ENCODE data around the gene CFAP97D2. TPM values are rescaled to one million over a fixed set of nuclear protein-coding genes. Genes with fewer than 3 reads are reported as not detected.
"Not testable (repeated sequence)": the region's sequence is repeated elsewhere in the genome, so short reads cannot be mapped to it uniquely, and the experiment has no call there.

Gene CFAP97D2
- total RNA-seq, 1 donor from 2014 or later = 1.8 TPM

DNA sequence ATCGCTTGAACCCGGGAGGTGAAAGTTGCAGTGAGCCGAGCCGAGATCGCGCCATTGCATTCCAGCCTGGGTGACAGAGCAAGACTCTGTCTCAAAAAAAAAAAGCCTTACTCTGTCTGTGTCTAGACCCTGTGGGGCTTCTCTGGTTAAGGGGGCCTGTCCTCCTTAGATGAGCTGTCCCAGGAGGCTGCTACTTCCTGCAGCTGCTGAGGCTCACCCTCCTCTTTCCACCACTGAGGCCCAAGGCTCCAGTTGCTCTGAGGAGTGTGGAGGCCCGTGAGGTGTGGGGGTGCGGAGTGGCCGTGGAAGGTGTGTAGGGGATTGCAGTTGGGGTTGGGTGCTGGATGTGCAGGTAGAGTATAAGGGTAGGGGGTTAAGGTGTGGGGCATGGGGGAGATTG is 24.6 kb upstream of the CFAP97D2 start:
- H3K36me3 ChIP-seq = no peaks in the 10 kb centered on the region
- no peak overlapping the region for H3K27ac ChIP-seq
- no peak overlapping the region for H3K4me3 ChIP-seq
- H3K4me1 ChIP-seq = peaks cover 21% of the 10 kb centered on the region
- TF ChIP-seq, protein P1, sequence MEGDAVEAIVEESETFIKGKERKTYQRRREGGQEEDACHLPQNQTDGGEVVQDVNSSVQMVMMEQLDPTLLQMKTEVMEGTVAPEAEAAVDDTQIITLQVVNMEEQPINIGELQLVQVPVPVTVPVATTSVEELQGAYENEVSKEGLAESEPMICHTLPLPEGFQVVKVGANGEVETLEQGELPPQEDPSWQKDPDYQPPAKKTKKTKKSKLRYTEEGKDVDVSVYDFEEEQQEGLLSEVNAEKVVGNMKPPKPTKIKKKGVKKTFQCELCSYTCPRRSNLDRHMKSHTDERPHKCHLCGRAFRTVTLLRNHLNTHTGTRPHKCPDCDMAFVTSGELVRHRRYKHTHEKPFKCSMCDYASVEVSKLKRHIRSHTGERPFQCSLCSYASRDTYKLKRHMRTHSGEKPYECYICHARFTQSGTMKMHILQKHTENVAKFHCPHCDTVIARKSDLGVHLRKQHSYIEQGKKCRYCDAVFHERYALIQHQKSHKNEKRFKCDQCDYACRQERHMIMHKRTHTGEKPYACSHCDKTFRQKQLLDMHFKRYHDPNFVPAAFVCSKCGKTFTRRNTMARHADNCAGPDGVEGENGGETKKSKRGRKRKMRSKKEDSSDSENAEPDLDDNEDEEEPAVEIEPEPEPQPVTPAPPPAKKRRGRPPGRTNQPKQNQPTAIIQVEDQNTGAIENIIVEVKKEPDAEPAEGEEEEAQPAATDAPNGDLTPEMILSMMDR (IDR thresholded peaks at IDR 0.05) = no peak
- no peak for ATAC-seq
- no peak for DNase-seq
- H3K9me3 ChIP-seq = no peaks in the 10 kb centered on the region
- no peaks in the 10 kb centered on the region for H3K27me3 ChIP-seq (ENCODE audit: low read depth)
- intact Hi-C loops (cut with DNase I) = no loop called here

DNA sequence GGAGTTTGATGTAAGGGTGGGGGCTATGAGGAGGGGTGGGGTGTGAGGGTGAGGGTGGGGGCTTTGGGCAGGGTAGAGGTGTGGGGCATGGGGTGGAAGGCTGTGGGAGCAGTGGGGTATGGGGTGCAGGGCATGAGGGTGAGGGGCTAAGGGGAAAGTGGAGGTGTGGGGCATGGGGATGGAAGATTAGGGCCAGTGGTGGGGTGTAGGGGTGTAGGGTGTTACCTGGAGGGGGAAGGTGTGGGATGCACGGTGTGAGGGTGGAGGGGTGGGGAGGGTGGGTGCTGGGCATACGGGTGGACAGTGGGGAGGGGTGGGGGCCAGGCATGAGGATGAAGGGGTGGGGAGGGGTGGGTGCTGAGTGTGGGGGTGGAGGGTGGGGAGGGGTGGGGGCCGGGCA is 23.7 kb upstream of the CFAP97D2 start:
- no peak overlapping the region for H3K4me3 ChIP-seq
- intact Hi-C loops (cut with DNase I) = no loop called here
- no peak overlapping the region for H3K27ac ChIP-seq
- no peaks in the 10 kb centered on the region for H3K9me3 ChIP-seq
- no peaks in the 10 kb centered on the region for H3K27me3 ChIP-seq (ENCODE audit: low read depth)
- no peaks in the 10 kb centered on the region for H3K36me3 ChIP-seq
- H3K4me1 ChIP-seq = peaks cover 21% of the 10 kb centered on the region
- TF ChIP-seq, protein P1 (IDR thresholded peaks at IDR 0.05) = no peak
- ATAC-seq (no peak), DNase-seq (no peak)

DNA sequence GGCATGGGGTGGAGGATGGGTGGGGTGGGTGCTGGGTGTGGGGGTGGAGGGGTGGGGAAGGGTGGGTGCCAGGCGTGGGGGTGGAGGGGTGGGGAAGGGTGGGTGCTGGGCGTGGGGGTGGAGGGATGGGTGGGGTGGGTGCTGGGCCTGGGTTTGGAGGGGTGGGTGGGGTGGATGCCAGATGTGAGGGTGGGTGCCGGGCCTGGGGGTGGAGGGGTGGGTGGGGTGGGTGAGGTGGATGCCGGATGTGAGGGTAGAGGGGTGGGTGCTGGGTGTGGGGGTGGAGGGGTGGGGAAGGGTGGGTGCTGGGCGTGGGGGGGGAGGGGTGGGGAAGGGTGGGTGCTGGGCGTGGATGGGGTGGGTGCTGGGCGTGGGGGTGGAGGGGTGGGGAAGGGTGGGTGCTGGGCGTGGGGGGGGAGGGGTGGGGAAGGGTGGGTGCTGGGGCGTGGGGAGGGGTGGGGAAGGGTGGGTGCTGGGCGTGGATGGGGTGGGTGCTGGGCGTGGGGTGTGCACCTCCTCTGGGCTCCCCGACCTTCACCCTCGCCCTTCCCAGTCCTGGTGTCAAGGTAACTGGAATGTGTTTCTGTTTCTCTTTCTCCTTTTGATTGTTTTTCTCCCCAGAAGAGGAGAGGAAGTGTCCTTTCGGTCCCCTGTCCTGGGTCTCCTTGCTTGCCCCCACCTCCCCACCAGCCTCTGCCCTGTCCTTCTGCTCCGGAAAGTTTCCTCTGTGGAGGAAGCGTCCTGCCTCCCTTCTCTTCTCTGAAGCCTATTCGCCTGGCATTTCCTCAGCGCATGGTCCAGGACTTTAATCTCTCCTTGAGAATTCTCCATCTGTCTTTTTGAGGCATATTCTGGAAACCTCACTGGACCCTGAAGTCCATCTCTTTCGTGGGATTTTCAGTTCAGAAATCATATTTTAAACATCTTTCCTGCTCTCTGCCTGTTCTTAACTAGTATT is 22.9 kb upstream of the CFAP97D2 start:
- Histone ChIP-seq H3K4me3 (no peak overlapping the region), H3K27ac (no peak overlapping the region), H3K36me3 (no peaks in the 10 kb centered on the region), H3K27me3 (ENCODE audit: low read depth) (no peaks in the 10 kb centered on the region), H3K9me3 (no peaks in the 10 kb centered on the region), H3K4me1 (peaks cover 14% of the 10 kb centered on the region)
- intact Hi-C loops (cut with DNase I) = no loop called here
- DNase-seq (no peak), ATAC-seq (no peak)
- TF ChIP-seq, protein P1 (IDR thresholded peaks at IDR 0.05) = no peak

DNA sequence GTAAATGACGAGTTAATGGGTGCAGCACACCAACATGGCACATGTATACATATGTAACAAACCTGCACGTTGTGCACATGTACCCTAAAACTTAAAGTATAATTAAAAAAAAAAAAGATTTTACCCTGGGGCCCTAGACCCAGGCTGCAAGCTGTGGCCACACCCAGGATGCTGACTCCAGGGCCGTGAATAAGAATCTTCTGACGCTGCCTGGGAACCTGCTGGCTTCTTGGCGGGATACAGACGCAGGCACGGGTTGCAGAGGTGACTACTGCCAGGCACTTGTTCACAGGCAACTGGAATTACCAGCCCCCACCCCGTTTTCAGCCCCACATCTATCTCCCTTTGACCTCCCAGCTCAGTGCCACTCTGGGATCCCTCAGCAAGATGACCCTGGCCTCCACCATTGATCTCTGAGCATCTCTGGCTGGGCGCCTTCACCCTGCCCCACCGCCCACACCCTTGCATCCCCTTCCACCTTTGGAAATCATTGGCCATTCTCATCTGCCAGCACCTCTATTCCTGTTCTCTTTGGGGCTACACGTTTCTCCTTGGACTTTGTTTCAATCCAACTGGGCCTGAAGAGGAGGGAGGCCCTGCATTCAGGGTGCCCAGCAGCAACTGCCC is 21.1 kb upstream of the CFAP97D2 start:
- Histone ChIP-seq H3K27me3 (ENCODE audit: low read depth) (no peaks in the 10 kb centered on the region), H3K9me3 (no peaks in the 10 kb centered on the region), H3K4me1 (peaks cover 22% of the 10 kb centered on the region), H3K4me3 (no peak overlapping the region), H3K27ac (no peak overlapping the region), H3K36me3 (no peaks in the 10 kb centered on the region)
- no peak for ATAC-seq
- intact Hi-C loops (cut with DNase I) = no loop called here
- TF ChIP-seq, protein P1 (IDR thresholded peaks at IDR 0.05) = no peak
- DNase-seq = no peak

DNA sequence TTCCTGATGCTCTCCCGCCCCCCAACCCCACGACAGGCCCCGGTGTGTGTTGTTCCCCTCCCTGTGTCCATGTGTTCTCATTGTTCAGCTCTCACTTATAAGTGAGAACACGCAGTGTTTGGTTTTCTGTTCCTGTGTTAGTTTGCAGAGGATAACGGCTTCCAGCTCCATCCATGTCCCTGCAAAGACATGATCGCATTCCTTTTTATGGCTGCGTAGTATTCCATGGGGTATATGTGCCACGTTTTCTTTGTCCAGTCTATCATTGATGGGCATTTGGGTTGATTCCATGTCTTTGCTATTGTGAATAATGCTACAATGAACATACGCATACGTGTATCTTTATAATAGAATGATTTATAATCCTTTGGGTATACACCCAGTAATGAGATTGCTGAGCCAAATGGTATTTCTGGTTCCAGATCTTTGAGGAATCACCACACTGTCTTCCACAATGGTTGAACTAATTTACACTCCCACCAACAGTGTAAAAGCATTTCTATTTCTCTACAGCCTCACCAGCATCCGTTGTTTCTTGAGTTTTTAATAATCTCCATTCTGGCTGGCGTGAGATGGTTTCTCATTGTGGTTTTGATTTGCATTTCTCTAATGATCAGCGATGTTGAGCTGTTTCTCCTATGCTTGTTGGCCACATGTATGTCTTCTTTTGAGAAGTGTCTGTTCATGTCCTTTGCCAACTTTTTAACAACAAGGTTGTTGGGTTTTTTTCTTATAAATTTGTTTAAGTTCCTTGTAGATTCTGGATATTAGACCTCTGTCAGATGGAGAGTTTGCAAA is 20.0 kb upstream of the CFAP97D2 start:
- H3K27ac ChIP-seq; H3K4me3 ChIP-seq; ATAC-seq; H3K9me3 ChIP-seq; H3K36me3 ChIP-seq; intact Hi-C loops (cut with DNase I); DNase-seq; H3K27me3 ChIP-seq (ENCODE audit: low read depth): not testable (repeated sequence)
- peaks cover 22% of the 10 kb centered on the region for H3K4me1 ChIP-seq
